HG03060 (cell line): ENCODE data around the gene SERPINA9.
"Not testable (repeated sequence)": the region's sequence is repeated elsewhere in the genome, so short reads cannot be mapped to it uniquely, and the experiment has no call there.

Experiments used
- ATAC-seq: cut with Tn5 transposase; IDR thresholded peaks from one replicate; pipeline ENCODE4 v1.9.1; 2021; ENCODE audit warnings: low read depth, moderate number of reproducible peaks; ENCODE audit not compliant: unreplicated experiment

SERPINA9 gene

DNA sequence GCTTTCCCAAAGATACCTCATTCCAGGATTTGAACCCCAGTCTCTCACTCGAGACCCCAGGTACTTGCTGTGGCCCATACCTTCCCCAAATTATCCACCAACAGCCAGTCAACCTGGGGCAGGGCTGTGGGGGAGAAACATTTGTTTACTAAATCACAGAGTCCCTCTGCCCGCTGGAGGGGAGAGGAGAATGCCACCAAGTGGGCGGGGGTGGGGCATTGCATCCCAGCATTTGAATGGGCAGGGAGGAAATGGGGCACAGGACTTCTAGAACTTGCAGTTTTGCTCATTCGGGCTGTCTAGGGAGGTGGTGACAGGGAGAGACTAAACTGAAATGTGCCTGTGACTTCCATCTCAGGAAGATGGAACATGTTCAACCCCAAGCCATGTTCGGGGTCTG, 10.9 kb upstream of the SERPINA9 start:
- no peak for ATAC-seq

DNA sequence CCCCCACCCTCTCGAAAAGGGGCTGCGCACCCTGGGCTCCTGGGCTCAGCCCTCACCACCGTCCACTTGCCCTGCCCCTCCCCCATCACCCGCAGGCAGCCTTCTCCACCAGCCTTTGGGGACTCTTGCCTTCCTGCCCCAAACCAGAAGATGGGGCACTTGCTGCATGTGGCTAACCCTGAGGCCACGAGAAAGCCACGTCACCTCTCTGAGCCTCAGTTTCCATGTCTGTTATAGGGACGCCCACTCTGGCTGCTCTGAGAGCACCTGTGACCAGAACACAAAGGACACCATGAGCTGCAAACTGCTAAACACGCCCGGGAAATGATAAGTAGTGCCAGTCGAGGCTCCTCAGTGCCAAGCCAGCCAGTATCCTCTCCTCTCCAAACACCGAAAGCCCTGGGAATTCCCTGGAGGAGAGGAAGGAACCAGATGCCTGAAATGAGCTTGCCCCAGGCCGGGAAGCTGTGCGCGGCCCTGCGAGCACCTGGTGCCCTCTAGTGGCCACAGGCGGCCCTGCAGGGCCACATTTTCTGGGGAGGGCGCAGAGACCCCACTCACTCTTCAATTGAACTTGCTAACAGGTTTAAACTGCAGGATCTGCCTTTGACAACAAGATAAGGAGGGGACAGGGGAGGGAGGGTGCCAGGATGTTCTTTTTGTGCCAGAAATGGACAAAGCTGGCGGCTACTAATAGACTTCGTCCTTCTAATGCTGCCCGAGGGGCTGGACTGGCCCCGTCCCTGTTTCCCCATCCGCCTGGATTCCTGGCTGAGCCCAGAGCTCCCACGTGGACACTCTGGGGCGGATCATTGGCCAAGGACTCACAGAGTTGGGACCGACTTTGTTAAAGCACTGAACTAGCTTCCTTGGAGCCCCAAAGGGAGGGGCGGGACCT, 10.2 kb upstream of the SERPINA9 start:
- no peak for ATAC-seq

DNA sequence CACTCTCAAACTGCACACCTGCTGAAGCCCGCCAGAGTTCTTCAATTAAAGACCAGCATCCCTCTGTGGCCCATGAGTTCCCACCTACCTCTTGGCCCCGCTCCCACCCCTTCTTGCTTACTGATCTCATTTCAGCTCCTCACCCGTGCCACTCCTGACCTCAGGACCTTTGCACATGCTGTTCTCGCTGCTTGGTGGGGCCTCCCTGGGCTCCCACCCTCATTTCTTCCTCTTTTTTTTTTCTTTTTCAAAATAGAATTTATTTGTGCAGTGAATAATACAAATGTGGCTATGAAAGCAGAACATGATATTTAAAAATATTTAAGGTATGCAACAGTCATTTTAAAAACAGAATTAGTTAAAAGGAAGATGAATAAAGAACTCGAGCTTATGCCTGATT, 8.5 kb upstream of the SERPINA9 start:
- no peak for ATAC-seq

DNA sequence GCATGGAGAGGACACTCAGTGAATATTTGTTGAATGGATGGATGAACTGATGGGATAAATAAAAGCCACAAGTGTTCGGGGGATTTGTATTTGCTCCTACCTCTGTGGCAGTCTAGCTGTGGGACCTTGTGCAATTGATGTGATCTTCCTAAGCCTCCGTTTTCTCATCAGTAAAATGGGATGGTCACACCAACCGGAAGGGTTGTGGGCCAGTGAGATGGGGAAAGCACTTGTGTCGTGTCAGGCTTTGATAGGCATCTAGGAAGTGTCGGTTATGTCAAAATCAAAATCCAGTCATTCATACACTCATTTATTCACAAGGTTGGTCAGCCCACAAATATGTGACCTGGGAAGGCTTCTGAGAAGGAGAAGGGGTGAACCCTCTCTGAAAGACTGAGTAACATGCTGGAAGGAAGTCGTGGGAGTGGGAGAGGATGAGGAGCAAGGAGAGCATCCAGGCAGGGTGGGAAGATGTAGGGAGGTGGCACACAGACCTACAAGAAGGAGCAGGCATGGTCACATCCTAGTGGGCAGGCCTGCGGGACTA, 7.8 kb upstream of the SERPINA9 start:
- ATAC-seq = no peak

DNA sequence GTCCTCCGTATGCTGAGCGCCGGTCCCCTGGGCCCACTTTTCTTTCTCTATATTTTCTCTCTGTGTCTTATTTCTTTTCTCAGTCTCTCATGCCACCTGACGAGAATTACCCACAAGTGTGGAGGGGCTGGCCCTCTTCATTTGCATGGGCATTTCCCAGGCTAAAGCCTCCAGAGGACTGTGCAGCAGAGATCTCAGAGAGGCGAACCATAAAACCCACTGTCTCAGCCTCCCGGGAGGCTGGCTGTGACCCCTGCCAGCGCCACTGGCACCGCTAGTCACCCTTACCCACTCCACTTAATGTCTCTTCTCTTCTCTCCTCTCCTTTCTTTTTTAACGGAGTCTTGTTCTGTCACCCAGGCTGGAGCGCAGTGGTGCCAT, 7.1 kb upstream of the SERPINA9 start:
- ATAC-seq = peak; percentile 41

DNA sequence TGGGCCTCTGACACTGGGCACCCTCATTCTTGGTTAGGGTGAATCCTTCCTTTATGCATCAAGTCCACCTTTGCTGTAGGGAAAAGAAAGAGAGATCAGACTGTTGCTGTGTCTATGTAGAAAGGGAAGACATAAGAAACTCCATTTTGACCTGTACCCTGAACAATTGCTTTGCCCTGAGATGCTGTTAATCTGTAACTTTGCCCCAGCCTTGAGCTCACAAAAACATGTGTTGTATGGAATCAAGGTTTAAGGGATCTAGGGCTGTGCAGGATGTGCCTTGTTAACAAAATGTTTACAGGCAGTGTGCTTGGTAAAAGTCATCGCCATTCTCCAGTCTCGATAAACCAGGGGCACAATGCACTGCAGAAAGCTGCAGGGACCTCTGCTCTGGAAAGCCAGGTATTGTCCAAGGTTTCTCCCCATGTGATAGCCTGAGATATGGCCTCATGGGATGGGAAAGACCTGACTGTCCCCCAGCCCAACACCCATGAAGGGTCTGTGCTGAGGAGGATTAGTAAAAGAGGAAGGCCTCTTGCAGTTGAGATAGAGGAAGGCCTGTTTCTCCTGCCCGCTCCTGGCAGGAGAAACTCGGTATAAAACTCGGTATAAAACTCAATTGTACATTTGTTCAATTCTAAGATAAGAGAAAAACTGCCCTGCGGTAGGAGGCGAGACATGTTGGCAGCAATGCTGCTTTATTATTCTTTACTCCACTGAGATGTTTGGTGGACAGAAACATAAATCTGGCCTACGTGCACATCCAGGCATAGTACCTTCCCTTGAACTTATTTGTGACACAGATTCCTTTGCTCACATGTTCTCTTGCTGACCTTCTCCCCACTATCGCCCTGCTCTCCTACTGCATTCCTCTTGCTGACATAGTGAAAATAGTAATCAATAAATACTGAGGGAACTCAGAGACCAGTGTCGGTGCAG, 6.4 kb upstream of the SERPINA9 start:
- not testable (repeated sequence) for ATAC-seq

DNA sequence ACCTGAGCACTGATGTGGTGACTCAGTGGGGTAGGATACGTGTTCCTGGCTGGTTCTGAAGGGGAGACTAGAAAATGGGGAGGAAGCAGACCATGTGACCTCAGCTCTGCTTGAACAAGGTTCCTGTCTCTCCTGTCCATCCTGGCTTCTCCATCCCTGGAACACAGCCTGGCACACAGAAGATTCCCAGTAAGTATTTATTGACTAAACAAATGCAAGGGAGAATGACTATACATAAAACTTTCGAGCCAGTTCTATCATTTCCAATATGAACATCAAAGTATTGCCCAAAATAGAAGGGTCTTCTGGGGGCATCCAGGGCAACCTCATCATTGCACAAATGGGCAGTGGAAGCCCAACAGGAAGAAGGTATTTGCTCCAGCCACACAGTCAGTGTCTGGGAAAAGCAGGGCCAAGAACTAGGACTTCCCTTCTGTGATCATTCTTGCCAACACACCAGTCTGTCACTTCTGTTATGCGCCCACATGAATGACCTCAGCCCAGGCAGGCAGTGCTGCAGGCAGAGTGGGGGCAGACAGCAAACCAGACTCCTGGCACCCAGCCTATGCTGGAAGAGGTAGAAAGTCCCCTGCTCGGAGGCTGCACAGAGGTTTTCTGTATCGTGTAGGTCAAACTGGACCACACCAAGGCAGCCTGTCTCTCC, 5.6 kb upstream of the SERPINA9 start:
- ATAC-seq = no peak

DNA sequence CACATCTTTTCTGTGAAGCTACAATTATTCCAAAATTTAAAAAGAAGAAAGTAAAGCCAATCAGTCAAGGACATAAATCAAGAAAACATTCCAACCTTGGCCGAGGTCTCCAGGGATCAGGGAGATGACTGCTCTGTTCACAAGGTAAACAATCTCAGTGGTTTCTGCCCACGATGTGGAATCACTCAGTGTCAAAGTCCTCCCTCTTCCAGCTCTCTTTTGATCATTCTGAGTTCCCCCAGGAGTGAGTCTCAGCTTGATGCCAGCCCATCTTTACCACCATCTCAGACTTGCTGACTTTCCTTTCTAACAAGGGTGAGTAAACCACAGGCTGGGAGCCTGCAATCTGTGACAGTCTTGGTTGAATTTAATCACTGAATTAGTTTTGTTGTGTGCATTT, 4.8 kb upstream of the SERPINA9 start:
- no peak for ATAC-seq

DNA sequence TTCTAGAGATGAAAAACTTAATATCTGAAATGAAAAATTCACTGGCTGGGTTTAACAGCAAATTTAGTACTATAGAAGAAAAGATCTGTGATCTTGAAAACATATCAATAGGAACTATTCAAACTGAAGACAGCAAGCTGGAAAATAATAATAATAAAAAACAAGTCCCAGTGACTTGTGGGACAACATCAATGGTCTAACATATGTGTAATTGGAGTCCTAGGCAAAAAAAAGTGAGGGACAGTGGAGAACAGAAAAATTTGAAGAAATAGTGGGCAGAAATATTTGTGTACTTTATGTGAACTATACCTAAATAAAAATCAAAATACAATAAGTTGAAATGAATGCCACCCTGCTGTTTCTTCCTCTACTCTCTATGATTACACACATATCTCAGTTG, 2.4 kb upstream of the SERPINA9 start:
- no peak for ATAC-seq

DNA sequence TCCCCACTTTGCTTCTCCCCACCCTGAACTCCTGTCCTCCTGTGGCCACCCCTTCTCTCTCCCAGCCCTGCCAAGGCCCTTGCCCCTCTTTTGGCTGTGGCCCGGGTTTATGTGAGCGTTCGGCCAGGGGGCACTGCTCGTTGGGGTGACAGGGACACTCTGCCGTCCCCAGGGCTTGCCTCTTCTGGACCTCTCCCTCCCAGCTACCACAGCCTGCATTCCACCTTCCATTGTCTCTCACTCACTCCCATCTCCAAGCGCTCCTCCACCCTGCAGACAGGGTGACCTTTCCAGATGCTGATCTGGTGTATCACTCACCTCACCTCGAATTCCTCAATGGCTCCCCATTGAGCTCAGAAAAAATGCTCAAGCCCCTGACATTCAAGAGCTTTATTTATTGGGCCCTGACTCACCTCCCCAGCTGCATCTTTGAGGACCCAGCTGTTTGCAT, 1.4 kb downstream of the SERPINA9 start:
- no peak for ATAC-seq

DNA sequence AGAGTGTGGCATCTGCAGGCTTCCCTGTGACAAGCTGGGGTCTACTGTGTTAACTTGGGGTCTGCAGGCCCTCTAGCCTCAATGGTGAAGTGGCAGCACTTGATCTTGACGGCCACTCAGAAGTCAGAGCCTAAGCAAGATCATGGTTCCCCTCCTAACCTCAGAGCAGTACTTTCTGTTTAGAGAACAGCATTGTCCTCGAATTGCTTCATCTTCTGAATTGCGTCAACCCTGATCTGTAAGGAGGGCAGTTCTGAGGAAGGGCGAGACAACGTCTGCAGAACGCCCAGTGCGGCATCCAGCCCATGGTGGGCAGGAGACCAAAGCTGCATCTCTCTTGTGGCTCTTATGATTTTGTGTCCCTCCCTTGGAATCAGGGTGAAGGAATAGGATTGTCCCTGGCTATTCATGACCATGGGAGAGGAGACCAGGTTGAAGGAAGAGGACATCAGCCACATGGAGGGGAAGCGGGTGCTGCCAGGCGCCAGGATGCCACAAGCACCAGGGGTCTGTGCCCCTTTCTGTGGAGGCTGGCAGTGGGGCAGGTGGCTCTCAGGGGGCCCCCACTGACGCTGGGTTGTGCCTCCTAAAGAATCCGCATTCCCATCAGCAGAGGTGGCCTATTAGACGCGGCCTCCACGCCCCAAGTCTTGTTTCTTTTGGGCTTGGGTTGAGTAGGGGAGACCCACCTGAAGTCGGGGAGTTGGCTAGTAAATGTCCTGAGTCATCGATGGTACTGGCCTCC, 2.2 kb downstream of the SERPINA9 start:
- ATAC-seq = no peak

DNA sequence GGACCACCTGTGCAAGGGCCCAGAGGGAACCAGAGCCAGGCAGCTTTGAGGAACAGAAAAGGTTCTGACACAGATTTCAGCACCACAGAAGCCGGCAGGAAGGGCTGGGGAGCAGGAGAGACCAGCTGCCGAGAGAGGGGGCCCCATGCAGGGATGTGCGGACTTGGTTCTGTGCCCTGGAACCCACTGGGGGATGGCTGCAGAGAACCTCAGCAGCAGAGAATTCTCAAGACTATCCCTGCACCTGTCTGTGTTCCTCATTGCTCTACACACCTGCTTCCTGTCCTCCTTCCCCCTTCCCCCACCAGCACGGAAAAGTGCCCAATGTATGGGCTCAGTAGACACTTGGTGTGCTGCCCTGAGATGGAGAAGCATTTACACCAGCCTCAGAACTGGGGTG, 3.2 kb downstream of the SERPINA9 start:
- ATAC-seq = no peak

DNA sequence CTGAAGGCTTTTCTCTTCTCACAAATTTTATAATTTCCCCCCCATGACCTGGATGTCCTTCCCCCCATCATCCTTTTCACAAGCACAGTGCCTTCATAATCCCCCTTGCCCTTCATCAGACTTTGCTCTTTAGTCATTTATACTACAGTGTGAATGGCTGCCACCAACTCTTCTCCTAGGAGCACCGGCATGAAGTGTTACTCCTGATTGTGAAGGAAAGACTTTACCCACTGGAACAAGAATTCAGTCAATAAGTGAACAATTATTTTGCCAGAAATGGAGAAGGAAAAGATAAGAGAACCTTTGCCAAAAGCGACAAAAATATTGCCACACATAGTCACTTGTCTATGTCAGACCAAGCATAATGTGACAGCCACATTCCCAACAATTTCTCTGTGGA, 5.0 kb downstream of the SERPINA9 start:
- no peak for ATAC-seq

DNA sequence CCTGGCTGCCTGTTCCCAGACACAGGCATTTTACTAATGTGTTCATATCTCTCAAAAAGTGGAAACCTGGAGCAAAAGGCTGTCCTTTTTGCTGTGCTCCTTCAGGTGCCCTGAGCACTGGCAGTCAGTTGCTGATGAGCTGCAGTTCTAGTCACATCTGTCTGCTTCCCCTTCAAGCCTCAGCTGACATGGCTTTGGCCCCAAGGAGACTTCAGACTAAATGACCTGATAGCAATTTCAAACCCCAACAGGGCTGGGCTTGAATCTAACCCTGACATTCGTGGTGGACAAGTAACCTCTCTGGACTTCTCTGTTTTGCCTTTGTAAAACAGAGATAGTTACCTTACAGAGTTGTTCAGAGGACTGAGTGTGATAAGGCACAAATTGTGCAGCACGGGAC, 5.7 kb downstream of the SERPINA9 start:
- no peak for ATAC-seq

DNA sequence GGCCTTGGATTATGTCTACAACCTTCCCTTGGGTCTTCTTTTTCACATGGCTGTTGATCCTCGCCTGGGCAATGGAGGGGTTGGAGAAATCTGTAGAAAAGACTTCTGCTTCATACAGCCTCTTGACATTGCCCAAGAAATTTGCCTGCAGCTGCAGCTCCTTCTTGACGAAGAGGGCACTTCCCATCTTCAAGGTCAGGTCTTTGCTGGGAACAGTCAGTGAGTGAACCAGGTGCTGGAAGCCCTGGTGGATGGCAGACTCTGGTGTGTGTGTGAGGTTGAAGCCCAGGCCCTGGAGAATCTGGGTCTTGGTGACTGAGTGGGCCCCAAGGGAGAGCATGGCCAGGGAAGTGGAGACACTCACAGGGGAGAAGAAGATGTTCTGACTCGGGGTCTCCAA, 6.7 kb downstream of the SERPINA9 start:
- ATAC-seq = no peak

DNA sequence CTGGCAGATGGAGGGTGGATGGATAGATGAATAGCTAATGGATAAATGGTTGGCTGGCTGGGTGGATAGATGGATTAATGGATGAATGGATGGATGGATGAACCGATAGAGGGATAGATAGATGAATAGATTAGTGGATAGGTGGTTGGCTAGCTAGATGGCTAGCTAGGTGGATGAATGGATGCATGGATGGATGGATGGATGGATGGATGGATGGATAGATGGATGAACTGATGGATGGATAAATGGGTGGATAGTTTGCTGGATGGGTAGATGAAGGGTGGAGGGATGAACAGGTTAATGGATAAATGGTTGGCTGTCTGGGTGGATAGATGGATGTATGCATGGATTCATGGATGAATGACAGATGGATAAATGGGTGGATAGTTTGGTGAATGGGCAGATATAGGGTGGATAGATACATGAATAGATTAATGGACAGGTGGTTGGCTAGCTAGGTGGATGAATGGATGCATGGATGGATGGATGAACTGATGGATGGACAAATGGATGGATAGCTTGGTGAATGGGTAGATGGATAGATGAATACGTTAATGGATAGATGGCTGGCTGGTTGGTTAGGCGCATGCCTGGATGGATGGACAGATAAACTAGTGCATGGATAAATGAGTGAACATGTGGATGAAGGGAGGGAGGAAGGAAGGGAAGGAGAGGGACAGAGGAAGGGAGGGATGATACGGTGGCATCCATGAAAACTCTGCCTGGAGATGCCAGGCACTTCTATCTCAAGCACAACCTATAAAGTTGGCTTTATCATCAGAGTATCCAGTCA, 8.1 kb downstream of the SERPINA9 start:
- no peak for ATAC-seq

DNA sequence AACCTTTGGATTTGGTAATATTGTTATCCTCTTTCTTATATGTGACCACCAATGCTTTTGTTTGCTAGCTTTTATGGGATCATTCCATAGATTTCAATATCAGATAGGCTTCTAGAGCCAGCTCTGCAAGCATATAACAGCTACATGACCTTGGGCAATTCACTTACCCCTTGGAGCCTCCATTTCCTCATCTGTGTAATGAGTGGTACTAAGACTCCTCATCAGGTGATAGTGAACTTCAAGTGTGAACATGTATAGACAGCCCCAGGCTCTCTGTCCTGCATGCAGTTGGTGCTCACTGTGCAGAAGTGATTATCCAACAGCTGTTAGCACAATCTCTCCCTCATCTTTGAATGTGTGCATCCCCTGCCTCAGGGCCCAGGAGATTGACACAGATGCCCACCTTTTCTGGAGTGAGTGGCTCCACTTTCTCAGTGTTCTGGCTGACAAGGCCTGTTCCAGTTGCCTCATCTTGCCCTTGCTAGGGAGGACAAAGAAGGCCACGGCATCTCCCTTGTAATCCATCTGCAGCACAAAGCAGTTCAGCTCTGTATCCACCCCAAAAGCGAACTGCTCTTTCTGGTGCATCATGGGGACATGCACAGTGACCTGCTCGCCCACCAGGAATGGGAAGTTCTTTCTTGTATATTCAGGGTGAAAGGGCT, 9.2 kb downstream of the SERPINA9 start:
- no peak for ATAC-seq

DNA sequence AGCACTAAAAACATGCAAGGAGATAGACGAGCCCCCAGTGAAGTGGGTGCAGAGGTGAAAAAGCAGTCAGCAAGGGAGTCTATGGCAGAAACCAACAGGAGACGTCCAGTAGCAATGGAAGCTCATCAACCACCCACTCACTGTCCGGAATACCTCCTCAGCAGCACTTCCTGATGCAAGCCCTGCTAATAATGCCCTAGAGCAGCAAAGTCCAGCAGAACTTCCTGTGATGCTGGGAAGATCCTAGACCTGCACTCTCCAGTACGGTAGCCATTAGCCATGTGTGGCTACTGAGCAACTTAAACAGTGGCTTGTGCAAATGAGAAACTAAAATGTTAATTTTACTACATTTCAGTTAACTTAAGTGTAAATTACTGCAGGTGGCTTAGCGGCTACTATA, 11.0 kb downstream of the SERPINA9 start:
- no peak for ATAC-seq

DNA sequence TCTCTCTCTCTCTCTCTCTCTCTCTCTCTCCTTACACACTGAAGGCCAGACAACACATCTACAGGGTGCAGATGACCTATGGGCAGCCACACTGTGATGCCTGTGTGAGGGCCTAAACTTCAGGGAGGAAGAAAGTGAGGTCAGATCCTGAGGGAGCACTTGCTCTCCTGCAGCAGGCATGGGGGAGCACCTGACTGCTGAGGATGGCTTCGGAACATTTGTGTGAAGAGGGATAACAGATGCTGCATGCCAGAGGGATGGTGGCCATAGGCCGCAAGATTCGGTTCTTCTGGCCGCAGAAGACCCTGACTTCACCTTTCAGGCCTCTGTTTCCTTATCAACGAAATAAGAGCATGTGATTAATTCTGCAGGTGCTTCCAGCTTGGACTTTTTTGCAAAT, 11.7 kb downstream of the SERPINA9 start:
- ATAC-seq = no peak
